Suprapubic skin (tissue), 4 donors: ENCODE results near the gene GRK4. TPM values are rescaled to one million over a fixed set of nuclear protein-coding genes. Genes with fewer than 3 reads are reported as not detected.
A peak's percentile ranks its signal among the peaks of the same experiment; 100 is the strongest.
"Not testable (repeated sequence)": the region's sequence is repeated elsewhere in the genome, so short reads cannot be mapped to it uniquely, and the experiment has no call there.

Source experiments
- DNase-seq, 2 donors: peaks; one replicate each; pipeline ENCODE4 v3.0.0-alpha.2; 2019; ENCODE audit warnings: low spot score in 2 of 2
- H3K27ac ChIP-seq: fragments of 200-600 bp; sonication (generic); one replicate; pipeline ENCODE4 v1.5.1; 2019
- H3K27me3 ChIP-seq: fragments of 200-600 bp; sonication (generic); one replicate; pipeline ENCODE4 v1.5.1; 2019
- H3K36me3 ChIP-seq: fragments of 200-600 bp; sonication (generic); one replicate; pipeline ENCODE4 v1.5.1; 2019
- H3K4me1 ChIP-seq: fragments of 200-600 bp; sonication (generic); one replicate; pipeline ENCODE4 v1.5.1; 2019
- H3K4me3 ChIP-seq: fragments of 200-600 bp; sonication (generic); one replicate; pipeline ENCODE4 v1.5.1; 2019; ENCODE audit warnings: mild to moderate bottlenecking
- H3K9me3 ChIP-seq: fragments of 200-600 bp; sonication (generic); one replicate; pipeline ENCODE4 v1.5.1; 2019
- EP300 ChIP-seq: sonication (generic); formaldehyde crosslinking; IDR thresholded peaks from one replicate; pipeline ENCODE4 v1.6.1; 2017; ENCODE audit warnings: antibody characterized with exemption
- POLR2A ChIP-seq, 2 donors: fragments of 450-650 bp; IDR thresholded peaks; one replicate each; pipeline ENCODE4 v1.6.1; 2017; ENCODE audit warnings: antibody characterized with exemption in 2 of 2, mild to moderate bottlenecking in 2 of 2, moderate library complexity in 2 of 2
- POLR2AphosphoS5 ChIP-seq, 3 donors: sonication (generic); formaldehyde crosslinking; IDR thresholded peaks; one replicate each; pipeline ENCODE4 v1.6.1; 2017; ENCODE audit warnings: antibody characterized with exemption in 3 of 3
- WGBS: methylation state at CpG from one replicate; pipeline ENCODE4 v1.1.5; 2018; 5-methylcytosine and 5-hydroxymethylcytosine counted together
- total RNA-seq, 4 donors: library from RNA; depleted of rRNA; stranded (reverse); fragments of >200 nt; gene quantifications; one replicate each; pipeline ENCODE4 v1.1.0, GENCODE V29; 2016
- TF ChIP-seq, protein P1 (sequence below), 2 donors: fragments of 200-600 bp in 1 of 2; fragments of 450-650 bp in 1 of 2; sonication (generic) in 1 of 2; IDR thresholded peaks; one replicate each; pipeline ENCODE4 v1.5.1; 2016 to 2019; ENCODE audit warnings: antibody characterized with exemption in 2 of 2, mild to moderate bottlenecking in 1 of 2, moderate library complexity in 1 of 2

The GRK4 gene
- total RNA-seq, 4 donors from 2014 or later = 3.3 to 8.0 (median 4.6) TPM

DNA sequence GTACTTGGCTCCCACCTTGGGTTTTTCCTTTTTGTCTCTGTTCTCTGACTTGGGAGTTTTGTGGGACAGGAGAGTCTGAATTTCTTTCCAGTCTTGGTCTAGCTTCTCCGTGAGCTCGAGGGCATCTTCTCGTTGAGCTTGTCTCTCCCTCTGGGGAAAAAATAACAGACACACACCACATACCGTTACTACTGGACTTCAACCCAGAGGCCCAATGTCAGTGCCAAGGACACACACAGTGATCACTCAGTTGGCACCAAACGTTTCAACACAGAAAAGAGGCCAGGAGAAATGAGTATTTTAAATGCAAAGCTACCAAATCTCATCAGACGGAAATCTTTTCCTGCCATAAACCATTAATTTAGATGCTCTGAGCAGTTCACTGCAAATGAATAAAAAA is 9.9 kb upstream of the GRK4 start:
- H3K36me3 ChIP-seq = peaks cover 96% of the 10 kb centered on the region
- TF ChIP-seq EP300 (no peak), POLR2AphosphoS5 (IDR thresholded peaks at IDR 0.05) (no peak), POLR2A (IDR thresholded peaks at IDR 0.05) (no peak)
- TF ChIP-seq, protein P1, sequence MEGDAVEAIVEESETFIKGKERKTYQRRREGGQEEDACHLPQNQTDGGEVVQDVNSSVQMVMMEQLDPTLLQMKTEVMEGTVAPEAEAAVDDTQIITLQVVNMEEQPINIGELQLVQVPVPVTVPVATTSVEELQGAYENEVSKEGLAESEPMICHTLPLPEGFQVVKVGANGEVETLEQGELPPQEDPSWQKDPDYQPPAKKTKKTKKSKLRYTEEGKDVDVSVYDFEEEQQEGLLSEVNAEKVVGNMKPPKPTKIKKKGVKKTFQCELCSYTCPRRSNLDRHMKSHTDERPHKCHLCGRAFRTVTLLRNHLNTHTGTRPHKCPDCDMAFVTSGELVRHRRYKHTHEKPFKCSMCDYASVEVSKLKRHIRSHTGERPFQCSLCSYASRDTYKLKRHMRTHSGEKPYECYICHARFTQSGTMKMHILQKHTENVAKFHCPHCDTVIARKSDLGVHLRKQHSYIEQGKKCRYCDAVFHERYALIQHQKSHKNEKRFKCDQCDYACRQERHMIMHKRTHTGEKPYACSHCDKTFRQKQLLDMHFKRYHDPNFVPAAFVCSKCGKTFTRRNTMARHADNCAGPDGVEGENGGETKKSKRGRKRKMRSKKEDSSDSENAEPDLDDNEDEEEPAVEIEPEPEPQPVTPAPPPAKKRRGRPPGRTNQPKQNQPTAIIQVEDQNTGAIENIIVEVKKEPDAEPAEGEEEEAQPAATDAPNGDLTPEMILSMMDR (IDR thresholded peaks at IDR 0.05) = no peak
- H3K27me3 ChIP-seq = no peaks in the 10 kb centered on the region
- 77% methylated on average over 6 of the region's 6 CpGs for WGBS
- H3K4me3 ChIP-seq = no peak overlapping the region
- no peak for DNase-seq
- peaks cover 4% of the 10 kb centered on the region for H3K4me1 ChIP-seq
- no peak overlapping the region for H3K27ac ChIP-seq
- H3K9me3 ChIP-seq = no peaks in the 10 kb centered on the region

DNA sequence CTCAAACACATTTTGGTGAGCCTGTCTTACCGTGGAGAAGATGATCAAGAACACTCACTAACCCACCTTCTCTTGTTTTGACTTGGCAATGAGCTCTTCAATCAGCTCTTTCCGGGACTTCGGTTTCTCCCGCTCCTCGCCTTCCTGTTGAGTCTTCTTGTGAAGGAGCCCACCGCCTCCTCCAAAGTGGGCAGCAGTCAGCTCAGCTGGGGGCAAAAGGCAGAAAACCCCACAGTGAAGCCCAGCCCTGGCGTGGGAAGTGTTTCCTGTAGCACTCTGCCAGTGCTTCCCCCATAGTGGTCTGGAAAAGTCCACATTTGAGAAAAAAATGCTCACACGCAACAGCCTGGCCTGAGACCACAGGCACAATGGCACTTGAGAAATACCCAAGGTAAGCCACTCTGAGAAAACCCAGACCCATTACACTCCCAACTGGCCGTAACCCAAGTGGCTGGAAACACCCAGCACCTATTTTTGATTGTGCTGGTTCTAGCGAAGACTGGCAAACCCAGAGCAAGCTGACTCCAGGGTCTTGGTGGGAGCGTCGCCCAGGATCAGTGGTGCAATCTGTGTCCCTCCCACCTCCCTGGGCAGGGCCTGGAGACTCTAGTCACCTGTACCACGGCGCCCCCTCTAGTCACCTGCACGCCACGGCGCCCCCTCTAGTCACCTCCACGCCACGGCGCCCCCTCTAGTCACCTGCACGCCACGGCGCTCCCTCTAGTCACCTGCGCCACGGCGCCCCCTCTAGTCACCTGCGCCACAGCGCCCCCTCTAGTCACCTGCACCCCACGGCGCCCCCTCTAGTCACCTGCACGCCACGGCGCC is 8.8 kb upstream of the GRK4 start:
- no peaks in the 10 kb centered on the region for H3K27me3 ChIP-seq
- H3K36me3 ChIP-seq = peaks cover 88% of the 10 kb centered on the region
- DNase-seq = no peak
- peaks cover 5% of the 10 kb centered on the region for H3K4me1 ChIP-seq
- 88% methylated on average over 30 of the region's 33 CpGs for WGBS
- no peak overlapping the region for H3K4me3 ChIP-seq
- no peaks in the 10 kb centered on the region for H3K9me3 ChIP-seq
- TF ChIP-seq POLR2A (IDR thresholded peaks at IDR 0.05) = no peak
- TF ChIP-seq POLR2AphosphoS5 (IDR thresholded peaks at IDR 0.05) = no peak
- TF ChIP-seq EP300 = no peak
- TF ChIP-seq, protein P1 (IDR thresholded peaks at IDR 0.05) = no peak
- H3K27ac ChIP-seq = no peak overlapping the region

DNA sequence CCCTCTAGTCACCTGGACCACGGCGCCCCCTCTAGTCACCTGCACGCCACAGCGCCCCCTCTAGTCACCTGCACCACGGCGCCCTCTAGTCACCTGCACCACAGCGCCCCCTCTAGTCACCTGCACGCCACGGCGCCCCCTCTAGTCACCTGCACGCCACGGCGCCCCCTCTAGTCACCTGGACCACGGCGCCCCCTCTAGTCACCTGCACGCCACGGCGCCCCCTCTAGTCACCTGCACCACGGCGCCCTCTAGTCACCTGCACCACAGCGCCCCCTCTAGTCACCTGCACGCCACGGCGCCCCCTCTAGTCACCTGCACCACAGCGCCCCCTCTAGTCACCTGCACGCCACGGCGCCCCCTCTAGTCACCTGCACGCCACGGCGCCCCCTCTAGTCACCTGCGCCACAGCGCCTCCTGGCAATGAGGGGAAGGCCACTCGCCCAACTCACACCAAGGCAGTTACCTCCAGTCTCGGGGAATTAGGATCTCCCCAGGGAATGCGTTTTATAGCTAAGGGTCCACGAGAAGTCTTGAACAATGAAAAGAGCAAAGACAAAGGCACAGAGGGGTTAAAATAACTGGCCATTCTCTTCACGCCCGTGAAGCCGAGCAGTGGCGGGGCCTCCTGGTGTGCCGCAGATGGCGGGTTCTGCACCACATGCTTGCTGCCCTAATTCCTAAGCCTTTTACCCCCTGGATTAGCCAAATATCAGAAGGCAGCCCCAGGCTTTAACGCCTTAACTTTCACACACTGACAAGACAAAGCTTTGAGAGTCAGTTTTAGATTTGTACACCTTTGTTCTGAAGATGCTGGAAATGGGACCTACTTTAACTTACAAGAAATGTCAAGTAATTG is 8.0 kb upstream of the GRK4 start:
- H3K27ac ChIP-seq, H3K4me1 ChIP-seq, H3K9me3 ChIP-seq: not testable (repeated sequence)

DNA sequence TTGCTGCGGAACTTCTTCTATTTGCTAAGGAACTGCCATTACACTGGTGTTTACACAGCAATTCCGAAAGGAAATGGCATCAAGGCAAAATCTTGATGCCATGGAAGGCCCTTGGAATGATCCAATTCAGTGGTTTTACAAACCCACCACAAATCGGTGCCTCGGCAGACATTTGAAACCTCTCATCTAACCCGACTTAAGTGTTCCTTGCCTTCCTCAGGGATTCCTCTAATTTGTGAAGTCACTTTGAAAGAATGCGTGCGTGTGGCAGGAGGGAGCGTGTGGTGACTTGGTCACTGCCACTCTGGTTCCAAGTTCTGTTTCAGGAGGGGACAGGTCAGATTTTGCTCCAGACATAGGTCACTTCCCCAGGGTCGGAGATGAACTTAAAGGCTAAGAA is 4.9 kb upstream of the GRK4 start:
- Histone ChIP-seq H3K9me3 (no peaks in the 10 kb centered on the region), H3K36me3 (peaks cover 49% of the 10 kb centered on the region), H3K4me3 (no peak overlapping the region), H3K27me3 (no peaks in the 10 kb centered on the region), H3K27ac (no peak overlapping the region), H3K4me1 (peaks cover 21% of the 10 kb centered on the region)
- DNase-seq = no peak
- WGBS = 74% methylated on average over 9 of the region's 9 CpGs
- TF ChIP-seq, protein P1 (IDR thresholded peaks at IDR 0.05) = no peak
- TF ChIP-seq EP300 = no peak

More for the DNA sequence above, 8.0 kb upstream of the GRK4 start:
- peaks cover 80% of the 10 kb centered on the region for H3K36me3 ChIP-seq
- not testable (repeated sequence) for H3K27me3 ChIP-seq, H3K4me3 ChIP-seq, DNase-seq
- 96% methylated on average over 28 of the region's 44 CpGs for WGBS

DNA sequence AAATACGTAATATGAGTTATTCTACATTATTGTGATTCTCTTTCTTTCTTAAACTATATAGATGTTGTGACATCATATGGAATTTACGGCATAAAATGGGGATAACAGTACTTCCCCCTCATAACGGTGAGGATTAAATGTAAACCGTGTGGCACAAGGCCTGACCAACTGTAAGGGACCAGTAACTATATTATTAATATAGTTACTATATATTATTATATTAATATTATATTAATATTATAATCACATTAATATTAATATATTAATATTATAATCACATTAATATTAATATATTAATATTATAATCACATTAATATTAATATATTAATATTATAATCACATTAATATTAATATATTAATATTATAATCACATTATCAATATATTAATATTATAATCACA is 2.9 kb upstream of the GRK4 start:
- not testable (repeated sequence) for DNase-seq, H3K27me3 ChIP-seq, H3K27ac ChIP-seq, H3K4me3 ChIP-seq, H3K9me3 ChIP-seq
- 93% methylated on average over 4 of the region's 4 CpGs for WGBS
- H3K36me3 ChIP-seq = peaks cover 29% of the 10 kb centered on the region
- peaks cover 29% of the 10 kb centered on the region for H3K4me1 ChIP-seq

DNA sequence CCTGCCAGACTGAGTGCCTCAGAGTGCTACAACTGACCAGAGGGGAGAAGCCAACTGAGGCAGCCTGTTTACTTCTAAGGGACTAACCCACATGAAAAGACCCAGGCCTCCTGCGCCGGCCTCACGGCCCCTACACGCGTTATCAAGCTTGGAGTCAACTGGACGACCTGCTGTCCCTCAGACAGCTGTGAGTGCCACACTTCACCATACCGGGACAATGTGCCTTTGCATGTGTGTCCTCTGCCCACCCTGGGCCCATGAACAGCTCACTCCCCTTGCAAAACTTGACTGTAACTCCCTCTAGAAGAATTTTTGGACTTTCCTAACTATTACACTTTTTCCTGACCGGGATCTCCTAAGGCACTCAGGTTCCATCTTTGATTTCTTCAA is 2.0 kb upstream of the GRK4 start:
- TF ChIP-seq POLR2A (IDR thresholded peaks at IDR 0.05) = no peak
- TF ChIP-seq EP300 = no peak
- TF ChIP-seq POLR2AphosphoS5 (IDR thresholded peaks at IDR 0.05) = no peak
- TF ChIP-seq, protein P1 (IDR thresholded peaks at IDR 0.05) = no peak
- H3K4me1 ChIP-seq = peaks cover 29% of the 10 kb centered on the region
- no peak overlapping the region for H3K27ac ChIP-seq
- DNase-seq = no peak
- peaks cover 20% of the 10 kb centered on the region for H3K36me3 ChIP-seq
- peak overlapping the region; percentile 66 for H3K4me3 ChIP-seq
- 64% methylated on average over 8 of the region's 8 CpGs for WGBS
- no peaks in the 10 kb centered on the region for H3K9me3 ChIP-seq
- H3K27me3 ChIP-seq = no peaks in the 10 kb centered on the region
